SU-DHL-6 (cell line): ENCODE data around the gene PFDN1.

Source experiments
- CTCF ChIP-seq: fragments of 200-600 bp; sonication (generic); IDR thresholded peaks from one replicate; pipeline ENCODE4 v1.5.1; 2017; ENCODE audit warnings: antibody characterized with exemption, mild to moderate bottlenecking, low read length, moderate library complexity; ENCODE audit not compliant: insufficient read depth, poor library complexity, severe bottlenecking
- EZH2phosphoT487 ChIP-seq: fragments of 200-600 bp; sonication (generic), shearing (Covaris generic); conservative IDR thresholded peaks from 2 replicates; pipeline ENCODE4 v1.6.1; 2018; ENCODE audit warnings: mild to moderate bottlenecking, antibody characterized with exemption, low read length, moderate library complexity, mixed read lengths

- TF ChIP-seq CTCF (no peak), EZH2phosphoT487 (no peak)
These were observed 57.0 kb downstream of the PFDN1 start for GRCh38 chr5:140245926-140246325.
